ENCODE results near the gene PGA3.
"Not testable (repeated sequence)": the region's sequence is repeated elsewhere in the genome, so short reads cannot be mapped to it uniquely, and the experiment has no call there.

The PGA3 gene

DNA sequence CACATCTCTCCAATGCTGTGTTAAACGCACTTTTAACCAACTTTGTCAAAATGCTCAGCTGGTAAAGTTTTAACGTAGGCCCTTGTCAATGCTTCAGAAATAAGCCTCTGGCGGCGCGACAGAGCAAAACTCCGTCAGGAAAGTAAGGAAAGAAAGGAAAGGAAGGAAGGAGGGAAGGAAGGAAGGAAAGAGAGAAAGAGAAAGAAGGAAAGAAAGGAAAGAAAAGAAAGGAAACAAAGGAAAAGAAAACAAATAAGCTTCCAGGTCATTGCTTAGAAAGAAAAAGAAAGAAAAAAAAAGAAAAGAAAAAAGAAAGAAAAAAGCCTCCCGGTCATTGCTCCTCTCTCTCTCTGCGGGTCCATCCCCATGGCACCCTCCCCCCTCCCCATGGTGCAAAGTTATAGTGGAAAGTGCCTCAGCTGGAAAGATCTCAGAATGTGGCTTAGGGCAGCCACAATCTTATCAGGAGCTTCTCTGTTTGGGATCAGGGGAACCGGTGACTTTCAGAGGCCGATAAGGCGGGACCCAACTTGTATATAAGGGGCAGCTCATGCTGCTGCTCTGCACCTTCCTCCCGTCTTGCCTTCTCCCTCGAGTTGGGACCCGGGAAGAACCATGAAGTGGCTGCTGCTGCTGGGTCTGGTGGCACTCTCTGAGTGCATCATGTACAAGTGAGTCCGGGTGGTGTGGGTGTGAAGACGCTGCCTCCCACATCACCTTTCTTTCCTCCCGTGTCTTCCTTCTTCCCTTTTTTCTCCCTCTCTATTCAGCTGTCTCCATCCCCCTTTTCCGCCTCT is at the start of gene PGA3:
TSS of gene PGA3 (plus strand) at position 566 of the 797 bp plus-strand sequence. CDS start at position 616, 50 bp downstream.
- H3K4me3 ChIP-seq (replicated peaks; ENCODE audit: low read depth, low read length); DNase-seq (ENCODE audit: low read depth): not testable (repeated sequence)

DNA sequence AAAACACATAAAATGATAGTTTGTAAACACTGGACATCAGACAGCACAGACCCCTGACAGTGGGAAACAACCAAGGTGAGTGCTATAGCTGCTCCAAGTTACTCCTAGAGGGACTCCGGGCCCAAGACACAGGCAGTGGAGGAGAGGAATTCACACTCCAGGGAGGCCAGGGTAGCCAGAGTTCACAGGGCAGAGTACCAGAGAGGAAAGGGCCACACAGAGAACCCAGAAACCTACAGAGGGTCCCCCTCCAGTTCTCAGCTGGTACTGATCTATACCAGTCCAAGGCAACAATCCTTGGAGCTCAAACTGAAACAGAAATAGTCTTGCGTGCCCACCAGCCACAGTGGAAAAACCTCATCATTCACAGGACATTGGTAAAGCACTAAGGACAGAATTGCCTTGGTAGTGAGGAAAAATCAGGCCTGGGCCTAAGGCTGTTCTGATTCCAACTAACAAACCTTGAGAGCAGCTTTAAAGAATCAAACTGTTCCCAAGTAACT is 49.7 kb upstream of the PGA3 start:
- H3K4me3 ChIP-seq (replicated peaks; ENCODE audit: low read depth, low read length) = no peak overlapping the region
- TF ChIP-seq, protein P1, sequence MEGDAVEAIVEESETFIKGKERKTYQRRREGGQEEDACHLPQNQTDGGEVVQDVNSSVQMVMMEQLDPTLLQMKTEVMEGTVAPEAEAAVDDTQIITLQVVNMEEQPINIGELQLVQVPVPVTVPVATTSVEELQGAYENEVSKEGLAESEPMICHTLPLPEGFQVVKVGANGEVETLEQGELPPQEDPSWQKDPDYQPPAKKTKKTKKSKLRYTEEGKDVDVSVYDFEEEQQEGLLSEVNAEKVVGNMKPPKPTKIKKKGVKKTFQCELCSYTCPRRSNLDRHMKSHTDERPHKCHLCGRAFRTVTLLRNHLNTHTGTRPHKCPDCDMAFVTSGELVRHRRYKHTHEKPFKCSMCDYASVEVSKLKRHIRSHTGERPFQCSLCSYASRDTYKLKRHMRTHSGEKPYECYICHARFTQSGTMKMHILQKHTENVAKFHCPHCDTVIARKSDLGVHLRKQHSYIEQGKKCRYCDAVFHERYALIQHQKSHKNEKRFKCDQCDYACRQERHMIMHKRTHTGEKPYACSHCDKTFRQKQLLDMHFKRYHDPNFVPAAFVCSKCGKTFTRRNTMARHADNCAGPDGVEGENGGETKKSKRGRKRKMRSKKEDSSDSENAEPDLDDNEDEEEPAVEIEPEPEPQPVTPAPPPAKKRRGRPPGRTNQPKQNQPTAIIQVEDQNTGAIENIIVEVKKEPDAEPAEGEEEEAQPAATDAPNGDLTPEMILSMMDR (IDR thresholded peaks at IDR 0.05; ENCODE audit: low read length, missing control alignments) = no peak
- DNase-seq (ENCODE audit: low read depth) = peak; percentile 25

DNA sequence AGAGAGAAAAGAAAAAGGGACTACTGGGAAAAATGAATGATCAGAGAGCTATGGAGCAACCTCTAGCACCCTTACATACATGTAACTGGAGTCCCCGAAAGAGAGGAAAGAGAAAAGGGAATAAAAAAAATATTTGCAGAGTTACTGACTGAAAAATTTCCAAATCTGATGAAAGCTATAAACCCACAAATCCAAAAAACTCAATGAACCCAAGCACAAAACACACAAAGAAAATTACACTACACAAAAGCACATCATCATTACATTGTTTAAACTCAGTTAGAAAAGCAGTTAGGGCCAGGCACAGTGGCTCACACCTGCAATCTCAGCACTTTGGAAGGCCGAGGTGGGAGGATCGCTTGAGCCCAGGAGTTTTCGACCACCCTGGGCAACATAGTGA is 48.8 kb upstream of the PGA3 start:
- no peak overlapping the region for H3K4me3 ChIP-seq (replicated peaks; ENCODE audit: low read depth, low read length)
- TF ChIP-seq, protein P1 (IDR thresholded peaks at IDR 0.05; ENCODE audit: low read length, missing control alignments) = no peak
- no peak for DNase-seq (ENCODE audit: low read depth)

DNA sequence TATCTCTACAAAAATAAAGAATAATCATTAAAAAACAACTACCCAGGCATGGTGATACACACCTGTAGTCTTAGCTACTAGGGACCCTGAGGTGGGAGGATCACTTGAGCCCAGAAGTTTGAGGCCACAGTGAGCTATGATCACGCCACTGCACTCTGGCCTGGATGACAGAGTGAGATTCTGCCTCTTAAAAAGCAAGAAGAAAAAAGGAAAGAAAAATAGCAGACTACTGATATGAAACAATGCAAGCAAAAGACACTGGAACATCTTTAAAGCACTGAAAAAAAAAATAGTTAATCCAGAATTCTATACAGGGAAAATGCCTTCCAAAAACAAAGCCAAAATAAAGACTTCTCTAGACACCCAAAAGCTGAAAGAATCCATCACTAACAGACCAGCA is 48.0 kb upstream of the PGA3 start:
- DNase-seq (ENCODE audit: low read depth) = no peak
- TF ChIP-seq, protein P1 (IDR thresholded peaks at IDR 0.05; ENCODE audit: low read length, missing control alignments) = no peak
- no peak overlapping the region for H3K4me3 ChIP-seq (replicated peaks; ENCODE audit: low read depth, low read length)

DNA sequence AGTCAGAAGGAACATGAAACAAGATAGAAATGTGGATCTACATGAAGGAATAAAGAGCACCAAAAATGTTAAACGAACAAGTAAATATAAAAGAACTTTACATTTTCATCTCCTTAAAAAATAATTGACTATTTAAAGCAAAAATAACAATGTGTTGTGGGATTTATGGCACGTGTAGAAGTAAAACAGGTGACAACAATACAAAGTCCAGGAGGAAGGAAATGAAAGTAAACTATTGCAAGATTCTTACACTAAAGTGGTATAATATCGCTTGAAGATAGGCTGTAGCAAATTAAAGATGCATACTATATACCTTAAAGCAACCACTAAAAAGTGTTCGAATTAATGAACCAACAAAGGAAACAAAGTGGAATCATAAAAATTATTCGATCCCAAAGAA is 47.6 kb upstream of the PGA3 start:
- H3K4me3 ChIP-seq (replicated peaks; ENCODE audit: low read depth, low read length) = no peak overlapping the region
- DNase-seq (ENCODE audit: low read depth) = no peak
- TF ChIP-seq, protein P1 (IDR thresholded peaks at IDR 0.05; ENCODE audit: low read length, missing control alignments) = no peak

DNA sequence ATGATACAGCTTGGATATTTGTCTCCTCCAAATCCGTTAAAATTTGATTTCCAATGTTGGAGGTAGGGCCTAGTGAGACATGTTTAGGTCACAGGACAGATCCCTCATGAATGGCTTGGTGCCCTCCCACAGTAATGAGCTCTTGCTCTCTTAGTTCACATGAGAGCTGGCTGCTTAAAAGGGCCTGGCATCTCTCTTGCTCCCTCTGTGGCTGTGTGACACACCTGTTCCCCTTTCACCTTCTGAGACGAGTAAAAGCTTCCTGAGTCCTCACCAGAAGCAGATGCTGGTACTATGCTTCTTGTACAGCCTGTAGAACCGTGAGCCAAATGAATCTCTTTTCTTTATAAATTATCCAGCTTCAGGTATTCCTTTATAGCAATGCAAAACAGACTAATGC is 45.6 kb upstream of the PGA3 start:
- TF ChIP-seq, protein P1 (IDR thresholded peaks at IDR 0.05; ENCODE audit: low read length, missing control alignments) = no peak
- no peak for DNase-seq (ENCODE audit: low read depth)
- no peak overlapping the region for H3K4me3 ChIP-seq (replicated peaks; ENCODE audit: low read depth, low read length)

DNA sequence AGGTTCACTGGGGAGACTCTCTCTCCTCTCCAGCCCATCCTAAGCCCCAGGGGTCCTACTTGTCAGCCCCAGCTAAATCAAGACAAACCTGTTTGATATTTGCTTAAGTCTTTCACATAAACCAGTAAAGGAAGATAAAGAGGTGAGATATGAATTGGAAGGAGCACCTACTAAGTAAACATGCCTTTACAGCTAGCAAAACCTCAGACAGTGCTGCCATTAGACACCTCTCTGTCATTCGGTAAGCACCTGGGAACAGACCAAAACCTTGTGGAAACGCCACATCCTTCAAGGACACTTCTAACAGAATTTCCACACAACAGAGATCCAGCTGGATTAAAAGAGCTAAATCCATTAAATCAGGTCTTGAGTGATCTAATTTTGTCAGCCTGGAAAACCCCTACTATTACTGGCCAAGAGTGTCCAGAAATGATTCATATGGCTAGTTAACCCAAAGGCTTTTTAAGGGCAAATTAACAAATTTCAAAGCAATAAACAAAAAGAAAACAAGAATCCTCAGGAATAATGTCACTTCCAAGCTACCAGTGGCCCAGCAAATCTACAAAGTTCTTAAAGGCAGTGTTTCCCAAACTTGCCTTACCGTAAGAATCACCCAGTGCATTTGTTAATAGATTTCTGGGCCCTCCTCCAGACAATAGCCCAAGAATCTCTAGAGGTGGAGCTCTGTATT is 44.5 kb upstream of the PGA3 start:
- peak; percentile 87 for DNase-seq (ENCODE audit: low read depth)
- TF ChIP-seq, protein P1 (IDR thresholded peaks at IDR 0.05; ENCODE audit: low read length, missing control alignments) = no peak
- no peak overlapping the region for H3K4me3 ChIP-seq (replicated peaks; ENCODE audit: low read depth, low read length)

Measured in fibroblast of pulmonary artery (primary cell).